Lower lobe of right lung (tissue), 2 donors: Measurements from ENCODE around the gene DLGAP4. TPM values are rescaled to one million over a fixed set of nuclear protein-coding genes. Genes with fewer than 3 reads are reported as not detected.
A peak's percentile ranks its signal among the peaks of the same experiment; 100 is the strongest.

Experiments used
- ATAC-seq, 2 donors: fragments of 200-7000 bp; cut with Tn5 transposase; one replicate each; pipeline ENCODE4 v1.9.1; 2020 to 2022; ENCODE audit warnings: mild to moderate bottlenecking in 2 of 2, moderate library complexity in 2 of 2
- DNase-seq: peaks from one replicate; pipeline ENCODE4 v3.0.0-alpha.2; 2020
- H3K27ac ChIP-seq: fragments of 200-600 bp; one replicate; pipeline ENCODE4 v1.8.0; 2022
- H3K27me3 ChIP-seq: fragments of 200-600 bp; one replicate; pipeline ENCODE4 v1.8.0; 2022; ENCODE audit warnings: low read depth
- H3K36me3 ChIP-seq: fragments of 200-600 bp; one replicate; pipeline ENCODE4 v1.8.0; 2022; ENCODE audit warnings: mild to moderate bottlenecking
- H3K4me1 ChIP-seq: fragments of 200-600 bp; one replicate; pipeline ENCODE4 v1.8.0; 2022
- H3K4me3 ChIP-seq: fragments of 200-600 bp; one replicate; pipeline ENCODE4 v1.8.0; 2022; ENCODE audit warnings: mild to moderate bottlenecking
- H3K9me3 ChIP-seq: fragments of 200-600 bp; one replicate; pipeline ENCODE4 v1.8.0; 2022
- intact Hi-C: fragments of 100-400 bp; cut with DNase I; formaldehyde crosslinking; loops from one replicate; pipeline ENCODE4 v1.11.0; 2022
- total RNA-seq: library from RNA; stranded (reverse); fragmentation: NEBNext Ultra II Directional; extraction: Animal tissue kit (Norgen Biotek cat#: 25700); gene quantifications from one replicate; pipeline ENCODE4 v1.2.1, GENCODE V29; 2021
- TF ChIP-seq, protein P1 (sequence below): fragments of 200-600 bp; IDR thresholded peaks from one replicate; pipeline ENCODE4 v1.8.0; 2022; ENCODE audit warnings: antibody characterized with exemption, mild to moderate bottlenecking
- donor health status: DM: no; HTN: yes; CAD: no; lungs with severe emphysema.

DLGAP4 gene
- total RNA-seq, 1 donor from 2014 or later: 59.3 TPM

DNA sequence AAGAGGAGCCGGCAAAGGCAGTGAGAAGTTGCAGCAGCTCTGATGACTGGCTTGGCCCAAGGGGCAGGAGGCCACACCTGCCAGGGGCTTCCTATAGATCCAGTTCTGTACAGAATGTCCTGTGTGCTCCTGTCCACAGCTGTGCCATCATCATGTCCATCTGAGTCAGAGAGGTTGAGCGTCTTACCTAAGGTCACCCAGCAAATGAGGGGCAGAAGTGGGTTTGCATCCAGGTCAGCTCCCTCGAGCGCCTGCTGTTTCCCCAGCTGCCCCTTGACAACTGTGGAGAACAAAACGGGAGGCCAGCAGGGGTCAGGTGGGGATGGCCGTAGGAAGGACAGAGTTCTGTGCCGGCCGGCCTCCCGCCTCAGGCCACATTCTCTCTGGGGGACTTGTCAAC, 47.6 kb downstream of the DLGAP4 start:
- DNase-seq: no peak
- TF ChIP-seq, protein P1, sequence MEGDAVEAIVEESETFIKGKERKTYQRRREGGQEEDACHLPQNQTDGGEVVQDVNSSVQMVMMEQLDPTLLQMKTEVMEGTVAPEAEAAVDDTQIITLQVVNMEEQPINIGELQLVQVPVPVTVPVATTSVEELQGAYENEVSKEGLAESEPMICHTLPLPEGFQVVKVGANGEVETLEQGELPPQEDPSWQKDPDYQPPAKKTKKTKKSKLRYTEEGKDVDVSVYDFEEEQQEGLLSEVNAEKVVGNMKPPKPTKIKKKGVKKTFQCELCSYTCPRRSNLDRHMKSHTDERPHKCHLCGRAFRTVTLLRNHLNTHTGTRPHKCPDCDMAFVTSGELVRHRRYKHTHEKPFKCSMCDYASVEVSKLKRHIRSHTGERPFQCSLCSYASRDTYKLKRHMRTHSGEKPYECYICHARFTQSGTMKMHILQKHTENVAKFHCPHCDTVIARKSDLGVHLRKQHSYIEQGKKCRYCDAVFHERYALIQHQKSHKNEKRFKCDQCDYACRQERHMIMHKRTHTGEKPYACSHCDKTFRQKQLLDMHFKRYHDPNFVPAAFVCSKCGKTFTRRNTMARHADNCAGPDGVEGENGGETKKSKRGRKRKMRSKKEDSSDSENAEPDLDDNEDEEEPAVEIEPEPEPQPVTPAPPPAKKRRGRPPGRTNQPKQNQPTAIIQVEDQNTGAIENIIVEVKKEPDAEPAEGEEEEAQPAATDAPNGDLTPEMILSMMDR: no peak
- no peak for ATAC-seq

DNA sequence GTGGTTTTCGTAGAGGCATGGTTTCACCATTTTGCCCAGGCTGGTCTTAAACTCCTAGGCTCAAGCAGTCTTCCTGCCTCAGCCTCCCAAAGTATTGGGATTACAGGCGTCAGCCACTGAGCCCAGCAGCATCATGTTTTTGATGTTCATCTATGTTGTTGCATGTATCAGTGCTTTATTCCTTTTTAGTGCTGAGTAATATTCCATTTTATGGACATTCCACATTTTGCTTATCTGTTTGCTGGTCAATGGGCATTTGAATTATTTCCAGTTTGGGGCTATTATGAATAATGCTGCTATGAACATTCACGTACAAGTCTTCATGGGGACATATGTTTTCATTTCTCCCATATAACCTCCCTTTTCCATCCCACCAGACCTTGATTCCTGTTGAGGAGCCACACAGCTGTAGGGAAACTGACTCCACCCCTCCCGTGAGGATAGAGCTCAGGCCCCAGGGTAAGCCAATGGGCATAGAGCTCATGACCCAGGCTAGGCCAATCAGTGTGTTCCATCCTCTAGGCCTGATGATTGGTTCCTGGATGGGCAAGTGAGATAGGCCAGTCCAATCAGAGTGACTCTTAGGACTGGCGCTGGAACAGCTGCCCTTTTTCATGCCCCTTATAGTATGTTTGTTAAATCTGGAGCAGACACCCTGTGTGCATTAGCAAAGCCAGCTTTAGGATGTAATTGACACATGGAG, 49.5 kb downstream of the DLGAP4 start:
- intact Hi-C loops: no loop called here
- DNase-seq (no peak), ATAC-seq (no peak)
- Histone ChIP-seq H3K27me3 (peaks cover 14% of the 10 kb centered on the region), H3K4me1 (no peaks in the 10 kb centered on the region), H3K9me3 (no peaks in the 10 kb centered on the region), H3K27ac (no peak overlapping the region), H3K4me3 (no peak overlapping the region), H3K36me3 (no peaks in the 10 kb centered on the region)
- TF ChIP-seq, protein P1: no peak

More for the DNA sequence above, 47.6 kb downstream of the DLGAP4 start:
- Histone ChIP-seq H3K9me3 (no peaks in the 10 kb centered on the region), H3K4me1 (no peaks in the 10 kb centered on the region), H3K36me3 (no peaks in the 10 kb centered on the region), H3K27ac (no peak overlapping the region), H3K4me3 (no peak overlapping the region), H3K27me3 (peaks cover 7% of the 10 kb centered on the region)
- intact Hi-C loops: no loop called here

DNA sequence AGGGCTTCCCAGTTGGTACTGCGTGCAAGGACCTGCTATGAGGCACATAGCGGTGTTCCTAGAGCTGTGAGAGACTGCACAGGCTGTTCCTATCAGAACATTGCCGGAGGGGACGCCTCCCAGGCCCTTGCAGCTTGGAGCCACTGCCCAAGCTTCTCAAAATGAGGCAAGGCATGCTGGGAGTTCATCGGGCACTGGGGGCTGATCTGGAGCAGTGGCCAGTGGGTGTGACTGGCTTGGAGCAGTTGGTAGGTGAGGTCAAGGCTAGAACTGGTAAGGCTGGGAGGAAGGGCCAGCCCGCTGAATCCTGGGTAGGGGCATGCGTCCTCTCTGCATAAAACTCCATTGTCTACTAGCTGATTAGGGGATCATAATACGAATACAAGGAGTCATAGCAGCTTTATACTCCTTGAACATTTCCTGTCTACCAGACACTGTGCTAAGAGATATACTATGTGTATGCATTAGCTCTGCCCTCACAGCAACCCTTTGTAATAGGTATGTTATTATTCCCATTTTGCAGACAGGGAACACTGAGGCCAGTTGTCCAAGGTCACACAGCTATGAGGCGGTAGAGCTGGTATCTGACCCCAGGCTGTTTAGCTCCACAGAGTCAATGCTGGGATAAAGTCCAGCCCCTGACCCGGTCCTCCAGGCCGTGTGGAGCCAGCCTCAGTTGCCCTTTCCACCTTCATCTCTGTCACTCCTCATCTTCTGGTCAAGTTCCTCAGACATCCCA, 53.7 kb downstream of the DLGAP4 start:
- H3K4me1 ChIP-seq: no peaks in the 10 kb centered on the region
- H3K36me3 ChIP-seq: no peaks in the 10 kb centered on the region
- peaks cover 14% of the 10 kb centered on the region for H3K27me3 ChIP-seq
- no peak overlapping the region for H3K27ac ChIP-seq
- TF ChIP-seq, protein P1: no peak
- no peaks in the 10 kb centered on the region for H3K9me3 ChIP-seq
- intact Hi-C loops: no loop called here
- ATAC-seq (no peak), DNase-seq (no peak)
- H3K4me3 ChIP-seq: no peak overlapping the region

DNA sequence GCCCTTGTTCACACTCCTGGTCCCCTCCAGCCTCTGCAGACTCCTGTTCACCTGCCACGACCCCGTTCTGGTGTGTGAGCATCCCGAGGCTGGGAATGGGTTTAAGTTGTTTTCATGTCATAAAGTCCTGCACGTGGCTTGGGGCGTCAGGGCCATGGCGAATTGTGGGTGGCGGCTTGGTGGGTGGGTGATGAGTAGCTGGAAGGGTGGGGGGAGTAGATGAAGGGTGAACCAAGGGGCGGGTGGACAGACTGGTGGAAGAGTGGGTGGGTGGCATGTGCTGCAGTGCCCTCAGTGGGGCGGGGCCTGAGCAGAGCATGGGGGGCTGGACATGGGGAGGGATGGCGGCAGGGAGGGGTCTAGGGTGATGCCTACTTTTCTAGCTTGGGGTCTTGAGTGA, 54.3 kb downstream of the DLGAP4 start:
- Histone ChIP-seq H3K4me3 (no peak overlapping the region), H3K36me3 (no peaks in the 10 kb centered on the region), H3K27me3 (peaks cover 14% of the 10 kb centered on the region), H3K9me3 (no peaks in the 10 kb centered on the region), H3K27ac (no peak overlapping the region), H3K4me1 (no peaks in the 10 kb centered on the region)
- DNase-seq (no peak), ATAC-seq (peak in 1 of 2 donors; percentile 37)
- TF ChIP-seq, protein P1: no peak
- intact Hi-C loops: no loop called here

DNA sequence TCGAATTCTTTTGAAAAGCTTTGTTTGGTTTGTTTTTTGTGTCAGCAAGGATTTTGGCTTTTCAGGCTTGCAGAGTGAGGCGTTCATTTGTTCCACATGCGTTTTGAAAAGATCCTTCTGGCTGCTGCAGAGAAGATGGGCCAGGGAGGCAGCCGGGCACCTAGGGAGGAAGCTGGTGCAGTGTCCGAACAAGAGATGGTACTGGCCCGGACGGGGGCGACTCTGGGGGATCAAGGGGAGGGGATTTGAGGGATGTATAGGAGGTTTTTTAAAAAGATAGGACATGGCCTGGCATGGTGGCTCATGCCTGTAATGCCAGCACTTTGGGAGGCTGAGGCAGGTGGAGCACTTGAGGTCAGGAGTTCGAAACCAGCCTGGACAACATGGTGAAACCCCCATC, 55.3 kb downstream of the DLGAP4 start:
- no peak overlapping the region for H3K4me3 ChIP-seq
- DNase-seq (no peak), ATAC-seq (no peak)
- no peaks in the 10 kb centered on the region for H3K4me1 ChIP-seq
- TF ChIP-seq, protein P1: no peak
- no peaks in the 10 kb centered on the region for H3K36me3 ChIP-seq
- no peaks in the 10 kb centered on the region for H3K9me3 ChIP-seq
- intact Hi-C loops: no loop called here
- no peak overlapping the region for H3K27ac ChIP-seq
- H3K27me3 ChIP-seq: peaks cover 13% of the 10 kb centered on the region
